ENCODE data around the gene NETO2. TPM values are rescaled to one million over a fixed set of nuclear protein-coding genes. Genes with fewer than 3 reads are reported as not detected.
A peak's percentile ranks its signal among the peaks of the same experiment; 100 is the strongest.
"Not testable (repeated sequence)": the region's sequence is repeated elsewhere in the genome, so short reads cannot be mapped to it uniquely, and the experiment has no call there.

NETO2 gene, protein sequence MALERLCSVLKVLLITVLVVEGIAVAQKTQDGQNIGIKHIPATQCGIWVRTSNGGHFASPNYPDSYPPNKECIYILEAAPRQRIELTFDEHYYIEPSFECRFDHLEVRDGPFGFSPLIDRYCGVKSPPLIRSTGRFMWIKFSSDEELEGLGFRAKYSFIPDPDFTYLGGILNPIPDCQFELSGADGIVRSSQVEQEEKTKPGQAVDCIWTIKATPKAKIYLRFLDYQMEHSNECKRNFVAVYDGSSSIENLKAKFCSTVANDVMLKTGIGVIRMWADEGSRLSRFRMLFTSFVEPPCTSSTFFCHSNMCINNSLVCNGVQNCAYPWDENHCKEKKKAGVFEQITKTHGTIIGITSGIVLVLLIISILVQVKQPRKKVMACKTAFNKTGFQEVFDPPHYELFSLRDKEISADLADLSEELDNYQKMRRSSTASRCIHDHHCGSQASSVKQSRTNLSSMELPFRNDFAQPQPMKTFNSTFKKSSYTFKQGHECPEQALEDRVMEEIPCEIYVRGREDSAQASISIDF
- 10 to 100 TPM; 29.7 to 34.7 (median 30.2) TPM for polyA plus RNA-seq (ENCODE audit: insufficient read length in 4 of 4)

DNA sequence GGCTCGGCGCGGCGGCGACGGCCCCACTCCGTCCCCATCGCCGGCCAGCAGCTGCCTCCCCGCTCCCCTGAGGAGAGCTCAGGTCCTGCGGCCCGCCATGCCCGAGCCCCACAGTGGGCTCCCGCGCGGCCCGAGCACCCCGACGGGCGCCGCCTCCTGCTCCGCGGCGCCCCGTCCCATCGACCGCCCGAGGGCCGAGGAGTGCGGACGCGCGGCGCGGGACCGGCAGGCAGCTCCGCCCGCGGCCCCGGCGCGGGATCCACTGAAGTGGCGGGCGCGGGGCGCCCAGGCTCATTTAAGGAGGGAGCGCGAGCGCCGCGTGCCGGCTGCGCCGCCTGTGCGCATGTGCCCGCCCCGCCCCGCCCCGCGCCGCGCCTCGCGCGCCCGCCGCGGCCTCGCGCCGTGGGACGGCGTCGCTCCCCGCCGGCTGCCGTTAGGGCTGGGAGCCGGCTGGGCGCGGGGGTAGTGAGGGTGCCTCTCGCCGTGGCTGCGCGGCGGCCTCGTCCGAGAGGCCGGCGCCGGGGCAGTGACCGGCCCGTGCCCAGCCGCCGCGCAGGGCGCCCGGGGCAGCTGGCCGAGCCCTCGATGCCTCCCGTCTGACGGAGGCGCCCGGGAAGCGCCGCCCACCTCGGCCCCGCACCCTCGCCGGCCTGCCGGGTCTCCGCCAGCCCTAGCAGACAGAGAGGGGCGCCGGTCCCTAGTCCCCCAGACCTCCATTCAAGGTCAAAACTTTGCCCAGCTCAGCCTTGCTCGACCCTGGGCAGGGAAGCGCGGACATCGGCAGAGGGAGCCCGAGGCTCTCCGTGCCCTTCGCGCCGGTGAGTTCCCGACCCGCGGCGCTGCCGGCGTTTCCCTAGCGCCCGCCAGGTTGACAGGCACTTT lies at the start of gene NETO2:
Gene NETO2 (minus strand): TSS at position 269 of the 882 bp plus-strand sequence. CDS start 333 bp downstream, outside the sequence.
- DNase-seq (ENCODE audit: low read depth in 4 of 4, low spot score in 3 of 4): peak; percentile 31 to 58 (median 36)

DNA sequence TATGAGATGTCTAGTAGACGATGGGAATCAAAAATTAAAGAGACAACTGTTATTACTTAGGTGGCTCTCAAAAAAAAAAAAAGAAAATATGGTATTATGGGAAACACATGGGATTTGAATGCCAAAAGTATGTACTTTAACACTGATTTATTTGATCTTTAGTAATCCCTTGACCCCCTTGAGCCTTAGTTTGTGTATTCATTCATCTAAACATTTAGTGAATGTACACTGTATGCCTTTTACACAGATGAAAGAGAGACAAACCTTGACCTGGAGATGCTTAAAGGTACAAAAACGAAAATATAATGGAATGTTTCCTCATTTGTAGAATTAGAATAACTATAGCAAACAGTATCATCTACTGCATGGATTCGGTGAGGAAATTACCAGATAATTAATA lies 38.6 kb upstream of the NETO2 start:
- no peak for DNase-seq (ENCODE audit: low read depth in 4 of 4, low spot score in 3 of 4)

DNA sequence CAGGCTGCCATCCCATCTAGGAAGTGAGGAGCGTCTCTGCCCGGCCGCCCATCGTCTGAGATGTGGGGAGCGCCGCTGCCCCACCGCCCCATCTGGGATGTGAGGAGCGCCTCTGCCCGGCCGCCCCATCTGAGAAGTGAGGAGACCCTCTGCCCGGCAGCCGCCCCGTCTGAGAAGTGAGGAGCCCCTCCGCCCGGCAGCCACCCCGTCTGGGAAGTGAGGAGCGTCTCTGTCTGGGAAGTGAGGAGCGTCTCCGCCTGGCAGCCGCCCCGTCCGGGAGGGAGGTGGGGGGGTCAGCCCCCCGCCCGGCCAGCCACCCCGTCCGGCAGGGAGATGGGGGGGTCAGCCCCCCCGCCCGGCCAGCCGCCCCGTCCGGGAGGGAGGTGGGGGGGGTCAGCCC lies 37.3 kb upstream of the NETO2 start:
- DNase-seq (ENCODE audit: low read depth in 4 of 4, low spot score in 3 of 4): not testable (repeated sequence)

DNA sequence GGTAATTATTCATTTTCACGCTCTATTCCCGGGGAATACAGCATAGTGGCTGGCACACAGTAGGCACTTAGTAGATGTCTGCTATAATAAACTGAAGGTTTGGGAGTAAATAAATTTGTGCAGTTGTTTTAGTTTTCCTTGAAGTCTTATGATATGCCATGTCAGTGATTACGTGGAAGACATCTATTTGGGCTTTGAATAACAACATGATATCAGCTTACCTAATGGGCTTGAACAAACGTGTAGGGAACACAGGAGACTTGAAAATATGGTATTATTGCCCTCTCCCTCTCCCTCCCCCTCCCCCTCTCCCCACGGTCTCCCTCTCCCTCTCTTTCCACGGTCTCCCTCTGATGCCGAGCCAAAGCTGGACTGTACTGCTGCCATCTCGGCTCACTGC lies 36.3 kb upstream of the NETO2 start:
- DNase-seq (ENCODE audit: low read depth in 4 of 4, low spot score in 3 of 4): no peak

DNA sequence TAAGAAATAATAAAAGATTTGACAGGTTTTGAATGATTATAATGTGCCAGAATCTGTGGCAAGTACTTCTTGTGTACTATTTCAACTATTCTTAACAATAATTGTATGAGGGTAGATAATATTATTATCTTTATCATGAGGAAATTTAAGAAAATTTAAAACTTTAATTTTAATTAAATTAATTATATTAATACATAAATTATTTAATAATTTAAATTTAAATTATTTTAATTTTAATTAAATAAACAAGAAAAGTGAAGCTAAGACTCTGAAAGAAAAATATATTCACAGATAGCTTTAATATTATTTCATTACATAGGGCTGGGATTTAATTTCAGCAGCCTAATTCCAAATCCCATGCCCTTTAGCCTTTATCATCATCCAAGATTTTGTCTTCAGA lies 31.4 kb upstream of the NETO2 start:
- no peak for DNase-seq (ENCODE audit: low read depth in 4 of 4, low spot score in 3 of 4)

DNA sequence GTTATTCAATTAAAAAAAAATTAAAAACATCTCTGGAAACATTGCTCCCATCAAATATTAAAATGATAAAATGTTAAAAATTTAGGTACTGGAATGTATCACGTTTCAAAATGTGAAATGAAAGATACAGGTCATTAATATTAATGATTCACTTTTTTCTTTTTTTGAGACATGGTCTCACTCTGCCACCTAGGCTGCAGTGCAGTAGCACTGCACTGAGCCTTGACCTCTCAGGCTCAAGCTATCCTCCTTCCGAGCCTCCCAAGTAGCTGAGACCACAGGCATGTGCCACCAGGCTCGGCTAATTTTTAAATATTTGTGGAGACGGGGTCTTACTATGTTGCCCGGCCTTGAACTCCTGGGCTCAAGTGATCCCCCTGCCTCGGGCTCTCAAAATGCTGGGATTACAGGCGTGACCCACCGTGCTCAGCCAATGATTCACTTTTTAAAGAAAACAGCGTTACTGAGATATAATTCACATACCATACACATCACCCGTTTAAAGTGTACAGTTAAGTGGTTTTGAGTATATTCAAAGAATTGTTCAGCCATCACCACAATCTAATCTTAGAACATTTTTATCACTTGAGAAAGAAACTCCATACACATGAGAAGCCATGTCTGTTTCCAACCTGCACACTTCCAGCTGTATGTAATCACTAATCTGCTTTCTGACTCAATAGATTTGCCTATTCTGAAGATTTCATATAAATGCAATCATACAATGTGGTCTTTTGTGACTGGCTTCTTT lies 19.1 kb upstream of the NETO2 start:
- DNase-seq (ENCODE audit: low read depth in 4 of 4, low spot score in 3 of 4): no peak

DNA sequence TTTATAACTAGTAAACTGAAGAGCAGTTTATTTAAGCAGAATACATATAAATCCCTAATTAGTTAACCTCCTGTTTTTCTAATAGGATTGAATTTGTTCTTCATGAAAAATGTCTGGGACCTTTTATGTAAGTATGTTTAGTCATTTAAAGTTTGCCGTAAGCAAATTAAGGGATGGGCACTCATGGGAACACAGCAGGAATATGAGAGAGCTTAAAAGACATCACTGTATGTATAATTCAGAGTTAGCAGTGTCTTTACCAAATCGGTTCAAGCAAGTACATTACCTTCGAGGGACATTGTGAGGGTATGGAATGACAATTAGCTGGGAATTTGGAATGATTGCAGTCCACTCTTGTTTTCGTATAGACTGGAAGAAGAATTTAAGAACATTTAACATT lies 17.7 kb upstream of the NETO2 start:
- no peak for DNase-seq (ENCODE audit: low read depth in 4 of 4, low spot score in 3 of 4)

DNA sequence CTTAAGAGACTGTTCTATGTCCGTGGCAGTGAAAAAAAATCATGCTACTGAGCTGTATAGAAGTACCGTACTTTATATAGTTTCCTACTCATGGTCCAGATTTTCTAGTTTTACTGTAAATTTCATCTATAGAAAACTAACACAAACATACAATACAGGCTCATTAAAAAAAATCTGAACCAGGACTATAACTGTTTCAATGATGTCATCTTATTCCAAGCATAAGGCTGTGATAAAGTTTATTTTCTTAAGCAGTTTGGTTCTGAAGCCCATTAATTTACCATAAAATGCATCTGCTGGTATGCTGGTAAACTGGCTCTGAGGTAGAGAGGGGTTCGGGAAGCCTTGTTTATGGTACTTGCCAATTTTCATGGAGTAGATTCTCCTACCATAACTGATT lies 16.7 kb upstream of the NETO2 start:
- DNase-seq (ENCODE audit: low read depth in 4 of 4, low spot score in 3 of 4): no peak

DNA sequence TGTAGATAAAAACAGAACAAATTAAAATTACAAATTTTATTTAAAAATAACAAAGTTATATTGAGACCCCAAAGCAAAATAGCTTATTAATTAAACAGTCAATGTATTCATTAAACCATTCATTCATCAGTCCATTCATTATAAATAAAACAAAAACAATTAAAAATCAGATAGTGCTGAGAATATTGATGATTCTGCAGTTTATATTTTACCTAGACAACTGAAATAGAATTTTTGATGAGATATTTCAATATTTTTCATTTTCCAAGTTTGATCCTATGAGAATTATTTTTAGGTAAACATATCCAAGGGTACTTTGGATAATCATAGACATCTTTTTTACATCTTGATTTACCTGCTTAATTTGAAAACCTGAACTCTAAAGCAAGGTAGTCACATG lies 15.2 kb upstream of the NETO2 start:
- DNase-seq (ENCODE audit: low read depth in 4 of 4, low spot score in 3 of 4): no peak

DNA sequence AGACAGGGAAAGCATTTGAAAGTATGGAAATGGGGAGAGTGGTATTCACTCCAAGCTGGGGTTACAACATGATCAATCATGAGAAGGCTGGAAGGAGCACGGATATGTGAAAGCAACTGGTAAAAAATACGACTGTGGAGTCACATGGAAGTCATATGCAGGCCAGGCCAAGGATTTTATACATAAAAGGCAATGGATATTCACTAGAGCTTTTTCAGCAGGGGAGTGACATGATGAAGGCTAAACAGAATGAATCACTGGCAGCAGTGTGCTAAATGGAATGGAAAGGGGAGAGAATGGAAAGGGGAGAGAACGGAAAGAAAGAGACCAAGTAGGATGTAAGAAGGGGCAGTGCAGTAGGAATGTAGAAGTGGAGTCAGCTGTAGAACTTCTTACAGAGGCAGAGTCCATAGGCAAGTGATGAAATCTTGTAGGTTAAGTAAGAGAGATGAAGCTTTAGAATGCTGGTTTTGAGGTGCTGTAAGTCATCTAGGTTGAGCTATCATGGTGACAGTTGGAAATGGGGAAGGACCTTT lies 13.0 kb upstream of the NETO2 start:
- no peak for DNase-seq (ENCODE audit: low read depth in 4 of 4, low spot score in 3 of 4)

DNA sequence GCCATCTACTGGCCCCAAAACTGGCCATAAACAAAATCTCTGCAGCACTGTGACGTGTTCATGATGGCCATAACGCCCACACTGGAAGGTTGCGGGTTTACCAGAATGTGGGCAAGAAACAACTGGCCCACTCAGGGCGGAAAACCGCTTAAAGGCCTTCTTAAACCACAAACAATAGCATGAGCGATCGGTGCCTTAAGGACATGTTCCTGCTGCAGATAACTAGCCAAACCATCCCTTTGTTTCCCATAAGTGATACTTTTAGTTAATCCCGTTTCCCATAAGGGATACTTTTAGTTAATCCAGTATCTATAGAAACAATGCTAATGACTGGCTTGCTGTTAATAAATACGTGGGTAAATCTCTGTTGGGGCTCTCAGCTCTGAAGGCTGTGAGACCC lies 8.8 kb upstream of the NETO2 start:
- not testable (repeated sequence) for DNase-seq (ENCODE audit: low read depth in 4 of 4, low spot score in 3 of 4)

DNA sequence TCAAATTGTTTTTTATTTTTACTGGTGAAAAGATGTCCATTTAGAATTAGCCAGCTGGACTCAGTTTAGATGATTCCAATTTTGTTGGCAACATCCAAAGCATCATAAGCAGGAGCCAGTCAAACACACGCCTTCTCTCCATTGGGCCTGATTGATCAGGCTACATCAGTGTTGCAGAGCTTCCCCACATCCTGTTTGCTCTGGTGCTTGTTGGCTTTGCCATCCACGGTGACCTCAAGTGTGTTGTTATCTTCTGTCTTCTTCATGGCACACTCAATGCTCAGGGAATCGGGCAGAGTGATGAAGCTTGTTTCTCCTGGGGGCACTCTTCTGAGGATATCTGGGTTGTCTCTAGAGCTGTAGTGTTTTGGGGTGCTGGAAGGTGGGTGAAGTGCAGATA lies 6.3 kb upstream of the NETO2 start:
- no peak for DNase-seq (ENCODE audit: low read depth in 4 of 4, low spot score in 3 of 4)

DNA sequence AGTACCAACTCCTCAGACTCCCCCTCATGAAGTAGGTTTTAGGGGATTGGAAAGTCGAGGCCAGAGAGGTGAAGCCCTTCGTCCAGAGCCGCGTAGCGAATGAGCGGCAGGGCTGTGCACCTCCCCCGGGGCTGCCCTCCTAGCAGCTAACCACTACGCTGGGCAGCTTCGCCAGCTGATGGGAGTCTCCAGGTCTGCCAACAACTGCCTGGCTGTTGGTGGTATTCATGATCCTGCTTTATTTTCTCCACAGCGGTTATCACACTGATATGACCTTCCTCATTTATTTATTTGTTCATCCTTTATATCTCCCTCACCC lies 773 bp upstream of the NETO2 start:
- DNase-seq (ENCODE audit: low read depth in 4 of 4, low spot score in 3 of 4): no peak

DNA sequence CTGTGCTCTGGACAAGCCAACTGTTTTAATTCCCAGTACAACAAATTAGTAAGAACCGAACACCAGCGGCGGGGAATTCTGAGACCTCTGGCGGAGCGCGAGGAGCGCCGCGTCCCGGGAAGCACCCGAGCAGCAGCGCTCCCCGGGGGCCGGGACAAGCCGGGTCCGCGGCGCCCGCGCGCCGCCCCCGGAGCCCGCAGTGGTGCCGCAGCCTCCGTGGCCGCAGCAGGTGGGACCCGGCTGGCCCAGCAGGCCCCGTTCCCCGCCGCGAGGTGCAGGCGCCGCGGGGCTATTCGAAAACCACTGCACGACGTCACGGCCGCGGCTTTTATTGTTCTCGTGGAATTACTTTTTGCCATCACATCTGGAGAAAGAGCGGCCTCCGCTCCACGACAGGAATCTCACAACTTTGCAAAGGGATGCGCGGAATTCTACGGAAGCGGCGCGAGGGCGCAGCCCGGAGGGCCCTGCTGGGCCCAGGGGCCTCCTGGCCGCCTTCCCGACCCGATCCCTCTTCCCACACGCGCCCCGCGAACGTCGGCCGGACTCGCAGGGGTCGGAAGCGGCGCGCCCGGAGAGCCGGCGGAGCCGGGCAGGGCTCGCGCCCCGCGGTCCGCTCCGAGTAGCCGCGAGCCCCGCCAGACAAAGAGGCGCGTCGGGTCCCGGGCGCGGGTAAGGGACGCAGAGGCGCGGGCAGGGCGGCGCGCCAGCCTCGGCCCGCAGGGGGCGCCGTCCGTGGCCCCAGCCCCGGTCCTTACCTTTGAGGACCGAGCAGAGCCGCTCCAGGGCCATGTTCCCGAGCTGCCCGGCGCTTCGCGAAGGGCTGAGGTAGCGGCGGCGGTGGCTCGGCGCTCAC lies 696 bp downstream of the NETO2 start:
- peak; percentile 38 to 54 (median 47) for DNase-seq (ENCODE audit: low read depth in 4 of 4, low spot score in 3 of 4)

DNA sequence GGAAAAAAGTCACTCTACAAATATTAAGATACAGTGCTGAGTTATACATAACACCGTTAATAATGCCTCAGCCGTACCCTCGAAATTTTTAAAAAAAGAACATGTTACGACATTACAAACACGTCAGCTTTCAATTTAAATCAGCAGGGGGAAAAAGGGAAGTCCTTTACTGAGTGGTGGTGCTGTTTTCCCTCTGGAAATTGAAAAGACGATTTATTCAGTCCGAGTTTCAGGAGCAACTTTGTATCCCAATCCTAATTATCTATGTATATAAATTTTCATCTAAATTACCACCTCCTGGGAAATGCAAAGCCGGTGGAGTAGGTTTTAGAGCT lies 1.3 kb downstream of the NETO2 start:
- DNase-seq (ENCODE audit: low read depth in 4 of 4, low spot score in 3 of 4): peak in 3 of 4 donors; percentile 3 to 18 (median 17)

DNA sequence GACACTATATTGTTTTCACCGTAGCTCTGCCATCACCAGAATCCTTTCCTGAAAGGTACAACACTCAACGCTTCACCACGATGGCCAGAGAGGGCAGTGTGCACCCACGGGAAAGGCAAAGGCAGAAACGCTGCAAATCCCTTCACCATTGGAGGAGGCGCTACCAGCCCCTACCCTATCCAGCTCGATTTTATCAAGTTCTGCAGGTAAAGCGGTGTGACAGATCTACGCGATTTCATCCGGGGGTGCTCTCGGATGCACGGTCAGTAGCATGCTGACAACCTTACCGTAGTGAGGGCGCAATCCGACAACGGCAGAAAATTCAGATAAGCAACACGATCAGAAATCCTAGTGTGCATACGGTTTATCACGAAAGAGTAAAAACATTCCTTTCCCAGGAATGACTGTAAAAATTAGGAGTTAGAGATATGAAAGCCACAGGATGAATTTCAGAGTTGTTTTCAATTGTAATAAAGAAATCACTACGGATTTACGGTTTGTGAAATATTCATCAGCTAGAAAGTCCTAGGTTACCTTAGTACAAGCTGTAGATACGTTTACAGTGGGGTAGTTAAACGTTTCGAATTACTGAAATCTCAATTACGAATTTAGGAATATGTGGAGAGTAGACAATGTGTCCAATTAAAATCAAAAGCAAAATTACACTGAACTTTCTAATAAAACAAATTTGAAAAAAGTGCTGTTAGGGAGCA lies 1.8 kb downstream of the NETO2 start:
- DNase-seq (ENCODE audit: low read depth in 4 of 4, low spot score in 3 of 4): peak; percentile 64 to 81 (median 76)

DNA sequence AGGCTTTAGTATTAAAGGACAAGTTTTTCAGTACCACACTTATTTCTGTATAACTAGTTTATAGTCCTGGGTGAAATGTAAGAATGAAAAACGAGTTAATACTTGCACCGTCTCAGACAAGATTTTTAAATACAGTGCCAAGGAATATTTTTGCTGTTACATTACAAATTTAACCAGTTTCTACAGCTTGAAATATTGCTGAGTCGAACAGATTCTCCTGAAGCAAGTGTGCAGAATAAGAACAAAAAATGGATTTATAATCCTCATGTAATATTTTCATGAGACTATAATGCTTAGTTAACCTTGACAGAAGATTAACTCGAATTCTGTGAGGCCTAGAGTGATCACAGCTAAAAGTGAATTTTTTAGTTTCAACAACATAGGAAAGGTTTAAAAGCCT lies 3.1 kb downstream of the NETO2 start:
- DNase-seq (ENCODE audit: low read depth in 4 of 4, low spot score in 3 of 4): no peak

DNA sequence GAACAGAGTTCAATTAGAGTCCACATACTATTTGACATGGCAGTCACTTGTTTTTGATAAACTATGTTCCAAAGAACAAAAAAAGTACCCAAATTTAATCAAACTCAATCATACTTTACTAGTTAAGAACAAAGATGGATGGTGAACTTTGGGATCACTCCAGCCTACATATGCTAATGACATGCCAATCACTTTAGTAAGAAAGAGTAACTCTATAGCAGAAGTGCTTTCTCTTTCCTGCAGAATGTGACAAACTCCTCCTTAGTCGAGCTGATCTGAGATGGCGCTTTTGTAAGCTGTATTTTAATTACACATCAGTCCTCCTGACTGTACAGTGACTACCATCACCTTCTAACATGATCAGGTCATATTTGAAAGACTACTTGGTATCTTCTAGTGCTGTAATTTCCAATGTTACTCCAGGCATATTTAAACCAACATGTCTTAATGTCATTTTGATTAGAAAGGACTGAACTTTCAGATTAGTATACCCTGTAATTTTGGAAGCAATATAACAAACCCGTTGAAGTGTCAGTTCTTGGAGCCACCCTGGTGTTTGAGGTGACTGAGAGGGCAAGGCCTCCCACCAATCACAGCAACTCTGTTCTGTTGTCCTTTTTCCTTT lies 4.1 kb downstream of the NETO2 start:
- no peak for DNase-seq (ENCODE audit: low read depth in 4 of 4, low spot score in 3 of 4)

DNA sequence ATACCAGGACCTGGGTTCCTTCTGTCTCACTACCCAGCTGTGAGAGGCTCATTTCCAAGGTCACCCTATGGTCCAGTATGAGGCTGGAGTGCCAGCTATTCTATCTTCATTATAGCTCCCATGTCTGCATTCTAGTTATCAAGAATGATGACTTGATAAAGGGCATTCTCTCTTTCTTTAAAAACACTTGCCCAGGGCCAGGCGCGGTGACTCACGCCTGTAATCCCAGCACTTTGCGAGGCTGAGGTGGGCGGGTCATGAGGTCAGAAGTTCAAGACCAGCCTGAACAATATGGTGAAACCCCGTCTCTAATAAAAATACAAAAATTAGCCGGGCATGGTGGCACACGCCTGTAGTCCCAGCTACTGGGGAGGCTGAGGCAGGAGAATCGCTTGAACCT lies 5.8 kb downstream of the NETO2 start:
- not testable (repeated sequence) for DNase-seq (ENCODE audit: low read depth in 4 of 4, low spot score in 3 of 4)

Measured in right renal pelvis (tissue), 4 donors.